Suppressor macrophage treated with lipopolysaccharide for 4 hours (primary cell): ENCODE data around the gene DAZ2.
"Not testable (repeated sequence)": the region's sequence is repeated elsewhere in the genome, so short reads cannot be mapped to it uniquely, and the experiment has no call there.

Experiments
- DNase-seq: peaks from one replicate; pipeline ENCODE4 v3.0.0-alpha.2; 2020

DAZ2 gene

GRCh38 chrY:23219233-23219632, at the start of gene DAZ2:
DAZ2 (plus strand) TSS chrY:23219533; CDS start chrY:23219741, 208 bp downstream.
- not testable (repeated sequence) for DNase-seq

- not testable (repeated sequence) for DNase-seq
Observed at GRCh38 chrY:23198908-23199307, 20.4 kb upstream of the DAZ2 start, which contains the start of gene DAZ1. DAZ1 (minus strand) TSS chrY:23199008; CDS start chrY:23198800, 208 bp downstream.

- not testable (repeated sequence) for DNase-seq
Observed at GRCh38 chrY:23207455-23207854, 11.9 kb upstream of the DAZ2 start.

GRCh38 chrY:23209802-23210495, 9.4 kb upstream of the DAZ2 start:
- DNase-seq, result not testable (repeated sequence)

GRCh38 chrY:23210681-23211080, 8.7 kb upstream of the DAZ2 start:
- DNase-seq, result not testable (repeated sequence)
